ENCODE results near the gene VTCN1.

Gene VTCN1

DNA sequence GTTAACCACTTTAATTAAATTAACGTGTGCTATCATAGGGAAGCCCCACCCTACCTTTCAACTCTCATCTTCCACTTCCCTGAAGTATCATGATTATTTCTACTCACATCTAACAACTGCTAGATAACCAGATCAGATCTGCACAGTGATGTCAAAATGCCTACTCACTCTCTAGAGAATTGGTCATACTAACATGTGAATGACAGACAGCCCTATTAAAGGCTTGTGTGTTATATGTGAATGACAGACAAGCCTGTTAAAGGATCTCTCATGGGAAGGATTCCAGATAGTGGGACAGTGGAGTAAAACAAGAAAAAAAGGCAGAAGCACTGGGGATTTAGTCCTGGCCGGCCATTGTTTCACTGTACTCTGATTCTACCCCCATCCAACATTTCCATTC, 12.6 kb downstream of the VTCN1 start:
- DNase-seq (ENCODE audit: low read depth): no peak
- in situ Hi-C loops (cut with HindIII; ENCODE audit: low sequenced_read_pairs): no loop called here
- TF ChIP-seq, protein P1, sequence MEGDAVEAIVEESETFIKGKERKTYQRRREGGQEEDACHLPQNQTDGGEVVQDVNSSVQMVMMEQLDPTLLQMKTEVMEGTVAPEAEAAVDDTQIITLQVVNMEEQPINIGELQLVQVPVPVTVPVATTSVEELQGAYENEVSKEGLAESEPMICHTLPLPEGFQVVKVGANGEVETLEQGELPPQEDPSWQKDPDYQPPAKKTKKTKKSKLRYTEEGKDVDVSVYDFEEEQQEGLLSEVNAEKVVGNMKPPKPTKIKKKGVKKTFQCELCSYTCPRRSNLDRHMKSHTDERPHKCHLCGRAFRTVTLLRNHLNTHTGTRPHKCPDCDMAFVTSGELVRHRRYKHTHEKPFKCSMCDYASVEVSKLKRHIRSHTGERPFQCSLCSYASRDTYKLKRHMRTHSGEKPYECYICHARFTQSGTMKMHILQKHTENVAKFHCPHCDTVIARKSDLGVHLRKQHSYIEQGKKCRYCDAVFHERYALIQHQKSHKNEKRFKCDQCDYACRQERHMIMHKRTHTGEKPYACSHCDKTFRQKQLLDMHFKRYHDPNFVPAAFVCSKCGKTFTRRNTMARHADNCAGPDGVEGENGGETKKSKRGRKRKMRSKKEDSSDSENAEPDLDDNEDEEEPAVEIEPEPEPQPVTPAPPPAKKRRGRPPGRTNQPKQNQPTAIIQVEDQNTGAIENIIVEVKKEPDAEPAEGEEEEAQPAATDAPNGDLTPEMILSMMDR (IDR thresholded peaks at IDR 0.05; ENCODE audit: low read depth, low read length, missing control alignments): no peak
- no peak overlapping the region for H3K4me3 ChIP-seq (ENCODE audit: low read depth, low read length)

DNA sequence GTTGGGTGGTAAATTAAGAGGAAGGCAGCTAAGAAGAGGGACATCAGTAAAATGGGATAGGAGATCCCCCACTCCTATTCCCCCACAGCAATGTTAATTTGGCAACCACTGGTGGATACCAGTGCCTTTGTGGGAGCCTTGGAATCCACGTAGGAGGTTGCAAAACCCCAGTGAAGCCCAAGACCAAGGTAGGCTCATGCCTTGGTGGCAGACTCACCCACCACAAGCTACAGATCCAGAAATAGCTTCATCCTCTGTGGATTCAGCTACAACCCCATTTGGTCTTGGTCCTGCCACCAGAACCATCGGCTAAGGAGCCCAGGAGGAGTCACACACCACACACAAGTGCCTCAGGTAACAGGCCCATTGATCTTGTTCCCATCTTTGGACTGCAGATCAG, 21.0 kb downstream of the VTCN1 start:
- in situ Hi-C loops (cut with HindIII; ENCODE audit: low sequenced_read_pairs): no loop called here
- TF ChIP-seq, protein P1 (IDR thresholded peaks at IDR 0.05; ENCODE audit: low read depth, low read length, missing control alignments): no peak
- no peak for DNase-seq (ENCODE audit: low read depth)
- H3K4me3 ChIP-seq (ENCODE audit: low read depth, low read length): no peak overlapping the region

DNA sequence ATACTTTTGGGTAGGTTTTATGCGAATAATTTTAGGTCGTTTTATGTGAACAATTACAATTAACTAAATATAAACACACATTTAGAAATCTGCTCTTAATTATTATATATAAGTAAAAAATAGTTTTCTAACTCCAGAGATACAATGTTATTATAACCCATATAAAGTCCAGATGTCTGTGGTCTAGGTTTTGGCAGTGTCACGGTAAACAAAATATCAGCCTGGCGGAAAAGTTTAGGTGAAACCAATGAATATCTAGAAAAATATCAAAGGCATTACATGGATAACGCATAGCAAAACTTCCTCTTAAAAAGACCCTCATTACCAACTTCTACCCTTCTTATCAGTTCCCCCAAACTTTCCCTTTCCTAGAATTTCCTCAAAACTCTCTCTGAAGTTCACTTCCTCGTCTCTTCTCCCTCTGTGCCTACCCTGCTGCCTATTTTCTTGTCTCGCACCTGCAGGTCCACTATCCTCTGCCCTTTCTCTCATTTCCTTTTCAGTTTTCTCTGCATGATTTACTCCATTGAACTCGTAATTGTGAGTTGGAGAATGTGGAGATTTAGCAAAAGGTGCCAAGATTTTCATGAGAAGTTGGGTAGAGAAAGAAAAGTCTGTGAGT, 21.8 kb downstream of the VTCN1 start:
- TF ChIP-seq, protein P1 (IDR thresholded peaks at IDR 0.05; ENCODE audit: low read depth, low read length, missing control alignments): no peak
- no peak overlapping the region for H3K4me3 ChIP-seq (ENCODE audit: low read depth, low read length)
- no peak for DNase-seq (ENCODE audit: low read depth)
- in situ Hi-C loops (cut with HindIII; ENCODE audit: low sequenced_read_pairs): no loop called here

DNA sequence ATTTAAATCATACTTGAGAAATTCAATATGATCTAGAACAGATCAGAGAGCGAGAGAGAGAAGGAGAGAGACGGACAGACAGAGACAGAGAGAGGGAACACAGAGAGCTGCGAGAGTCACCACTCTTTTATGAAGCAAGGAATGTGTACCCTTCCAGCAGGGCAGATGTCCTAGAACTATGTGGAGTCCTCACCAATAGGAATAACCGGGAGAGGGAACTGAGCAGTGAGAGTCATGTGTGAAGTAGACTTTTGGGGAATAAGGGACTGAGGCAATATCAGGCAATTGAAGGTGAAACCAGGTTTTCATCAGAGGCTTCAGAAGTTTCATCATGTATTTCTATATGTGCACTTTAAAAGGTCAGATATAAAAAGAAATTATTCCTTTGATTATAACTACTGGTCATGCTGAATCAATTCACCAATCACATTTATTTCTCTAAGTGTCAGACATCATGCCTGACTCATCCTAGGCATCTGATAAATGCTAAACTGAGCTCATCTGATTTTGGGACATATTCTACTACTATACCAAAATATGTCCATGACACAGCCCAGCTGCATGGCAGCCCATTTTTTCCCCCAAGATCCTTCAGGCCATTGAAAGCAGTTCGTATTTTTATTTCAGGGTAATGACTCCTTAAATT, 22.4 kb downstream of the VTCN1 start:
- TF ChIP-seq, protein P1 (IDR thresholded peaks at IDR 0.05; ENCODE audit: low read depth, low read length, missing control alignments): no peak
- H3K4me3 ChIP-seq (ENCODE audit: low read depth, low read length): no peak overlapping the region
- in situ Hi-C loops (cut with HindIII; ENCODE audit: low sequenced_read_pairs): no loop called here
- no peak for DNase-seq (ENCODE audit: low read depth)

DNA sequence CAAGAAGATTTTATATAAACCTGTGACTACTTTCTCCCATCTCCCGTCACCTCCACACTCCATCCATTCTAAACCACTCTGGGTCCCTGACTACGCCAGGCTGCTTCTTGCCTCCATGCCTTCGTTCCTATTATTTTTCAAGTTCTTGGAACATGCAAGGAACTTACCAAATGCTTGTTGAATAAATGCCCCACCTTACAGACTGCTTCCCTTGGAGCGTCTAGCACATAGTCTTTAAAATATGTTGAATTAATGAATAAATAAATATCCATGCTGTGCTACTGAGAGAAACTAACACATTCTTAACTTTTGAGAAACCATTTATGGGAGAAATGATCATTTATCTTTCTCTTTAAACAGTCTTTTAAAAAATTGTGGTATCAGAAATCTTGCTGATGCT, 27.6 kb downstream of the VTCN1 start:
- no peak overlapping the region for H3K4me3 ChIP-seq (ENCODE audit: low read depth, low read length)
- TF ChIP-seq, protein P1 (IDR thresholded peaks at IDR 0.05; ENCODE audit: low read depth, low read length, missing control alignments): no peak
- in situ Hi-C loops (cut with HindIII; ENCODE audit: low sequenced_read_pairs): no loop called here
- no peak for DNase-seq (ENCODE audit: low read depth)

DNA sequence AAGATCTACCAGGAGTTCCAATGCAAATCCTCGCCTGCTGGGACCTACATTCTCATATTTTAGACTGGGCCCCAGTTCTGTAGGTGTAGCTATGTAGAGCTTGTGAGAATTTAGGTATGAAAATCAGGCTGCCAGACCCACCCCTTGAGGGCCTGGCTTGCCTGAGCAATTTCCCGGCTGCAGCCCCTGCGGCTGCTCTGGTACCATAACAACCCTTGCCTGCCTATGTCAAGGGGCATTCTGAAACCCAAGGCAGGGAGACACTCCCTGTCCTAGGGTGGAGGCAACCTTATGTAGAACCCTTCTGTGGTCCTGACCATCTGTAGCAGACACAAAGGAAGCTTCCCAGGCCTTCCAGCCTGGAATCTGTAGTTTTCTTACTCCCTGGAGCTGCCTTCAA, 28.4 kb downstream of the VTCN1 start:
- in situ Hi-C loops (cut with HindIII; ENCODE audit: low sequenced_read_pairs): no loop called here
- DNase-seq (ENCODE audit: low read depth): no peak
- H3K4me3 ChIP-seq (ENCODE audit: low read depth, low read length): no peak overlapping the region
- TF ChIP-seq, protein P1 (IDR thresholded peaks at IDR 0.05; ENCODE audit: low read depth, low read length, missing control alignments): no peak
